Mesenchymal stem cell (in vitro differentiated cells and primary cell): ENCODE data around the gene COL13A1.

Experiments used
- DNase-seq: peaks from one replicate; pipeline ENCODE4 v3.0.0-alpha.2; 2013
- H2AFZ ChIP-seq: one replicate; pipeline ENCODE4 v1.6.1; 2013; ENCODE audit warnings: low read depth, mild to moderate bottlenecking, control low read depth, inconsistent platforms, low read length, moderate library complexity
- H2AK5ac ChIP-seq: 2 replicates; pipeline ENCODE4 v1.6.1; 2013; ENCODE audit warnings: low read length, moderate library complexity, mild to moderate bottlenecking, inconsistent platforms; ENCODE audit not compliant: severe bottlenecking
- H2BK120ac ChIP-seq: one replicate; pipeline ENCODE4 v1.6.1; 2013; ENCODE audit warnings: low read depth, mild to moderate bottlenecking, inconsistent platforms, low read length, moderate library complexity
- H2BK12ac ChIP-seq, 2 experiments: one replicate each; pipeline ENCODE4 v1.6.1; 2013; ENCODE audit warnings: inconsistent platforms in 2 of 2, low read length in 2 of 2, mild to moderate bottlenecking in 2 of 2, moderate library complexity in 2 of 2, control low read depth in 1 of 2
- H2BK15ac ChIP-seq: one replicate; pipeline ENCODE4 v1.6.1; 2013; ENCODE audit warnings: mild to moderate bottlenecking, low read depth, inconsistent platforms; ENCODE audit not compliant: poor library complexity, severe bottlenecking
- H2BK5ac ChIP-seq: 2 replicates; pipeline ENCODE4 v1.6.1; 2013; ENCODE audit warnings: low read depth, mild to moderate bottlenecking, low read length, control low read depth, inconsistent platforms; ENCODE audit not compliant: poor library complexity, severe bottlenecking
- H3K14ac ChIP-seq, 2 experiments: one replicate each; pipeline ENCODE4 v1.6.1; 2013; ENCODE audit warnings: inconsistent platforms in 2 of 2, low read length in 2 of 2, control low read depth in 1 of 2, mild to moderate bottlenecking in 1 of 2, moderate library complexity in 1 of 2
- H3K18ac ChIP-seq, 2 experiments: one replicate each; pipeline ENCODE4 v1.6.1; 2013; ENCODE audit warnings: inconsistent platforms in 2 of 2, low read length in 2 of 2, control low read depth in 1 of 2, low read depth in 1 of 2, mild to moderate bottlenecking in 1 of 2
- H3K23ac ChIP-seq, 2 experiments: one replicate each; pipeline ENCODE4 v1.6.1; 2013; ENCODE audit warnings: inconsistent platforms in 2 of 2, low read length in 2 of 2, mild to moderate bottlenecking in 2 of 2, moderate library complexity in 2 of 2, control low read depth in 1 of 2
- H3K27ac ChIP-seq: 2 replicates; pipeline ENCODE4 v1.5.1; 2013; ENCODE audit warnings: mild to moderate bottlenecking, moderate library complexity, low read length, control low read depth, inconsistent platforms; ENCODE audit not compliant: poor library complexity, severe bottlenecking
- H3K27me3 ChIP-seq, 2 experiments: 2 replicates each; pipeline versions ENCODE4 v1.6.1 to v1.7.0; 2013; ENCODE audit warnings: low read length in 2 of 2, mild to moderate bottlenecking in 2 of 2, moderate library complexity in 2 of 2, control low read depth in 1 of 2, inconsistent platforms in 1 of 2; ENCODE audit not compliant: control insufficient read depth in 1 of 2, insufficient read depth in 1 of 2
- H3K36me3 ChIP-seq, 2 experiments: 2 replicates each; pipeline versions ENCODE4 v1.6.1 to v1.7.0; 2013; ENCODE audit warnings: low read length in 2 of 2, control low read depth in 1 of 2, inconsistent platforms in 1 of 2, low read depth in 1 of 2, mild to moderate bottlenecking in 1 of 2; ENCODE audit not compliant: insufficient read depth in 2 of 2, control insufficient read depth in 1 of 2
- H3K4ac ChIP-seq, 2 experiments: one replicate each; pipeline ENCODE4 v1.6.1; 2013; ENCODE audit warnings: inconsistent platforms in 2 of 2, low read length in 2 of 2, mild to moderate bottlenecking in 2 of 2, moderate library complexity in 2 of 2, control low read depth in 1 of 2, low read depth in 1 of 2
- H3K4me1 ChIP-seq: 2 replicates; pipeline ENCODE4 v1.6.1; 2013; ENCODE audit warnings: low read depth, low read length, control low read depth; ENCODE audit not compliant: control insufficient read depth, insufficient read depth
- H3K4me2 ChIP-seq: 2 replicates; pipeline ENCODE4 v1.6.1; 2013; ENCODE audit warnings: low read length, mild to moderate bottlenecking, inconsistent platforms; ENCODE audit not compliant: poor library complexity, severe bottlenecking
- H3K4me3 ChIP-seq, 2 experiments: 2 replicates each; pipeline versions ENCODE4 v1.5.1 to v1.7.0; 2013; ENCODE audit warnings: low read length in 2 of 2, mild to moderate bottlenecking in 2 of 2, control low read depth in 1 of 2, low read depth in 1 of 2; ENCODE audit not compliant: insufficient read depth in 1 of 2
- H3K79me1 ChIP-seq: replicated peaks from 2 replicates; pipeline ENCODE4 v1.6.1; 2013; ENCODE audit warnings: mild to moderate bottlenecking, control low read depth, low read length, inconsistent platforms; ENCODE audit not compliant: poor library complexity, severe bottlenecking
- H3K9ac ChIP-seq: 2 replicates; pipeline ENCODE4 v1.7.0; 2013; ENCODE audit warnings: mild to moderate bottlenecking, low read length, moderate library complexity
- H3K9me3 ChIP-seq: 2 replicates; pipeline ENCODE4 v1.7.0; 2013; ENCODE audit warnings: mild to moderate bottlenecking, low read length; ENCODE audit not compliant: control insufficient read depth
- H4K8ac ChIP-seq: one replicate; pipeline ENCODE4 v1.6.1; 2013; ENCODE audit warnings: inconsistent platforms, mild to moderate bottlenecking, low read length, moderate library complexity
- H4K91ac ChIP-seq: one replicate; pipeline ENCODE4 v1.6.1; 2013; ENCODE audit warnings: mild to moderate bottlenecking, low read length, inconsistent platforms
- WGBS: methylation state at CpG from one replicate; pipeline ENCODE4 v1.1.7; 2013; ENCODE audit warnings: mixed read lengths; 5-methylcytosine and 5-hydroxymethylcytosine counted together

Gene COL13A1

DNA sequence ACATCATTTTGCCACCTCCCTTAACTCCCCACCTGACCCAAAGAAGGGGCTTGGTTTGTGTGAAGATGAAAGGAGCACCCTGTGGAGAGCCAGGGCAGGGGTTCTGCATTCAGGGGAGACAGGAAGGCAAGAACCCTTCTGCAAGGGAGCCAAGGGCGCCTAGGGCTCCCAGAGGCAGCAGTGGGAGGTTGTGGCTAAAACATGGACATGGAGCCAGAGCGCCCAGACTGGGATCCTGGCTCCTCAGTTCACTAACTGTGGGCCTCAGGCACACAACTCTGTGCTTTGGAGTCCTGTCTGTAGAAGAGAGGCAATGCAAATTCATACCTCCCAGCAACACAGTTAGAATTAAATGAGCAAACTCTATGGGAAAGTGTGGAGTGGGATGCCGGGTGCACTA lies 127.9 kb downstream of the COL13A1 start:
- DNase-seq = no peak
- Histone ChIP-seq H3K14ac (no peak overlapping the region), H2BK15ac (no peak overlapping the region), H2BK120ac (no peak overlapping the region), H3K4me1 (no peaks in the 10 kb centered on the region), H2AK5ac (no peak overlapping the region), H3K18ac (no peak overlapping the region), H3K4me3 (no peak overlapping the region), H3K27ac (no peak overlapping the region), H2AFZ (no peak overlapping the region), H3K79me1 (no peaks in the 10 kb centered on the region), H3K4ac (no peak overlapping the region), H4K8ac (no peak overlapping the region), H3K23ac (no peak overlapping the region), H3K36me3 (peaks cover 46 to 63% of the 10 kb centered on the region in 2 experiments), H2BK12ac (no peak overlapping the region), H3K9me3 (no peaks in the 10 kb centered on the region), H2BK5ac (no peak overlapping the region), H3K27me3 (no peaks in the 10 kb centered on the region), H4K91ac (no peak overlapping the region), H3K4me2 (no peak overlapping the region), H3K9ac (no peak overlapping the region)
- WGBS = 96% methylated on average over 3 of the region's 3 CpGs

DNA sequence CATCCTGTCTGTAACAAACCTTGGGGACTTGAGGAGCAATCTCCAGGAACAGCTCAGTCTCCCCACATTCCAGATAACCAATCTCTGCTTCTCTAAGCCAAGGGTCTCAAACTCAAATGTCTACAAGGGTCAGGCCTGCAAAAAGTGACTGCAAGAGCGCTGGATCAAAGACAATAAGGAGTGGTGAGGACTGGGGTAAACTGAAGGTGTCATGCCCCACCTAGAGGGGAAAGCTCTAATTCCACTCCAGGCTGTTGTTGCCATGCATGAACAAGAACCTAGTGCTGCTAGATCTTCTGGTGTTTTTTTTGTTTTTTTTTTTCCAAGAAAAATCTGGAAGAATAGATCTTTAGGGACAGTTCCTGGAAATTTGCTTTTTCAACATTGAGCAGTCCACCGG lies 133.1 kb downstream of the COL13A1 start:
- no peaks in the 10 kb centered on the region for H3K27me3 ChIP-seq
- no peak overlapping the region for H2BK120ac ChIP-seq
- H3K4me3 ChIP-seq = no peak overlapping the region
- no peak overlapping the region for H3K23ac ChIP-seq
- no peak for DNase-seq
- no peaks in the 10 kb centered on the region for H3K4me1 ChIP-seq
- 92% methylated on average over 2 of the region's 2 CpGs for WGBS
- no peak overlapping the region for H3K14ac ChIP-seq
- H3K18ac ChIP-seq = no peak overlapping the region
- H4K91ac ChIP-seq = no peak overlapping the region
- H3K36me3 ChIP-seq = peaks cover 46 to 53% of the 10 kb centered on the region in 2 experiments
- H3K4ac ChIP-seq = no peak overlapping the region
- H3K4me2 ChIP-seq = no peak overlapping the region
- no peak overlapping the region for H3K9ac ChIP-seq
- no peak overlapping the region for H2BK12ac ChIP-seq
- H4K8ac ChIP-seq = no peak overlapping the region
- H2AK5ac ChIP-seq = no peak overlapping the region
- no peak overlapping the region for H2BK15ac ChIP-seq
- no peak overlapping the region for H3K27ac ChIP-seq
- H3K79me1 ChIP-seq = no peaks in the 10 kb centered on the region
- H2AFZ ChIP-seq = no peak overlapping the region
- H3K9me3 ChIP-seq = no peaks in the 10 kb centered on the region
- H2BK5ac ChIP-seq = no peak overlapping the region

DNA sequence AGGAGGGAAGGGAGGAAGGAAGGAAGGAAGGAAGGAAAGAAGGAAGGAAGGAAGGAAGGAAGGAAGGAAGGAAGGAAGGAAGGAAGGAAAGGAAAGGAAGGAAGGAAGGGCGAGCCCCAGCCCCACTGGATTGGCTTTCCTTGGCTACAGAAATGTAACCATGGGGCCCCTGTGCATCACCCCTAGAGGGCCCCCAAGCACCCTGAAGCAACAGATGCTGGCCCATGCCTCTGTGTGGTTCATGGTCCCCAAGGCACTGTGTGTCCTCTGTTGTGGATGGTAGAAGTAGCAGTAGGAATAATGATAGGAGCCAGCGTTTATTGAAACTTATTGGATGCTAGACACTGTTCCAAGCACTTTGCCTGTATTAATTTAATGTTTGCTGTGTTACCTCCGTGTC lies 134.4 kb downstream of the COL13A1 start:
- Histone ChIP-seq H2AFZ (no peak overlapping the region), H2BK120ac (no peak overlapping the region), H2AK5ac (no peak overlapping the region), H4K8ac (no peak overlapping the region), H3K4me2 (no peak overlapping the region), H3K79me1 (no peaks in the 10 kb centered on the region), H3K4me3 (no peak overlapping the region), H3K4ac (no peak overlapping the region), H3K14ac (no peak overlapping the region), H3K9me3 (no peaks in the 10 kb centered on the region), H2BK5ac (no peak overlapping the region), H2BK15ac (no peak overlapping the region), H3K27me3 (no peaks in the 10 kb centered on the region), H3K9ac (no peak overlapping the region), H3K36me3 (peaks cover 40 to 46% of the 10 kb centered on the region in 2 experiments), H3K4me1 (no peaks in the 10 kb centered on the region), H3K23ac (no peak overlapping the region), H2BK12ac (no peak overlapping the region), H3K27ac (no peak overlapping the region), H4K91ac (no peak overlapping the region), H3K18ac (no peak overlapping the region)
- 62% methylated on average over 3 of the region's 3 CpGs for WGBS
- no peak for DNase-seq

DNA sequence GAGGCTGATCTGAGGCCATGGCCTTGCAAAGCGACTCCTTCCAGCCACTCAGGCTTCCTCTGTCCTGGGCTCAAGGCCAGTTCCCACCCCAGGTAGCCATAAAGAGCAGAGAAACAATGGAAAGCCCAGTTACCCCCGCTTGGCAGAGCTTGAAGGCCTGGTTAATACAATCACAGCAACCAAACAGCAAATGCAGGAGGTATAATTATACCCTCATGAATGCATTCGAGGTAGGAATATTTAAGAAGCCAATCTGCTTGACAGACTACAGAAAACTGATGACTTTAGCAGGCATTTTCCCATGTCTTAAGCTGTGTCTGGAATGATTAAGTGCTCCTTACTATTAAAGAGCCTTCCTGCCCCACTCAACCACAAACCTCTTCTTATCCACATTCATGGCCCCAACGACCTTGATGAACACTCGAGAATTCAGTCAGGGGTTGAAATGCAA lies 136.9 kb downstream of the COL13A1 start:
- Histone ChIP-seq H3K4ac (no peak overlapping the region), H3K4me2 (no peak overlapping the region), H3K18ac (no peak overlapping the region), H2BK15ac (no peak overlapping the region), H3K27ac (no peak overlapping the region), H2BK12ac (no peak overlapping the region), H3K79me1 (no peaks in the 10 kb centered on the region), H3K4me3 (no peak overlapping the region), H2BK120ac (no peak overlapping the region), H3K14ac (no peak overlapping the region), H2AK5ac (no peak overlapping the region), H4K8ac (no peak overlapping the region), H4K91ac (no peak overlapping the region), H3K9ac (no peak overlapping the region), H3K27me3 (no peaks in the 10 kb centered on the region), H3K23ac (no peak overlapping the region), H2BK5ac (no peak overlapping the region), H3K36me3 (peaks cover 41 to 44% of the 10 kb centered on the region in 2 experiments), H3K9me3 (no peaks in the 10 kb centered on the region), H2AFZ (no peak overlapping the region), H3K4me1 (no peaks in the 10 kb centered on the region)
- WGBS = 49% methylated on average over 4 of the region's 5 CpGs
- no peak for DNase-seq
